IPS DF 6.9 (cell line): ENCODE data around the gene CCDC97.

Experiments used
- DNase-seq: peaks from one replicate; pipeline ENCODE4 v3.0.0-alpha.2; 2013; ENCODE audit warnings: low read depth, low spot score
- H3K27ac ChIP-seq: one replicate; pipeline ENCODE4 v1.5.1; 2013; ENCODE audit warnings: low read length, control low read depth
- H3K27me3 ChIP-seq: 2 replicates; pipeline ENCODE4 v1.6.1; 2013; ENCODE audit warnings: mild to moderate bottlenecking, low read length; ENCODE audit not compliant: control insufficient read depth, insufficient read depth
- H3K36me3 ChIP-seq: 2 replicates; pipeline ENCODE4 v1.6.1; 2013; ENCODE audit warnings: low read length; ENCODE audit not compliant: control insufficient read depth, insufficient read depth
- H3K4me1 ChIP-seq: 2 replicates; pipeline ENCODE4 v1.6.1; 2013; ENCODE audit warnings: low read length; ENCODE audit not compliant: control insufficient read depth, insufficient read depth
- H3K4me3 ChIP-seq: 2 replicates; pipeline ENCODE4 v1.5.1; 2013; ENCODE audit warnings: mild to moderate bottlenecking, low read length
- H3K9me3 ChIP-seq: 2 replicates; pipeline ENCODE4 v1.6.1; 2013; ENCODE audit warnings: low read length, inconsistent platforms; ENCODE audit not compliant: control insufficient read depth, insufficient read depth
- WGBS: extraction: QIAGEN DNeasy Blood & Tissue Kit; methylation state at CpG from one replicate; pipeline ENCODE4 v1.1.7; 2013; ENCODE audit warnings: mixed read lengths, missing lambda C conversion rate; ENCODE audit not compliant: insufficient read length, insufficient coverage; 5-methylcytosine and 5-hydroxymethylcytosine counted together

CCDC97 gene

DNA sequence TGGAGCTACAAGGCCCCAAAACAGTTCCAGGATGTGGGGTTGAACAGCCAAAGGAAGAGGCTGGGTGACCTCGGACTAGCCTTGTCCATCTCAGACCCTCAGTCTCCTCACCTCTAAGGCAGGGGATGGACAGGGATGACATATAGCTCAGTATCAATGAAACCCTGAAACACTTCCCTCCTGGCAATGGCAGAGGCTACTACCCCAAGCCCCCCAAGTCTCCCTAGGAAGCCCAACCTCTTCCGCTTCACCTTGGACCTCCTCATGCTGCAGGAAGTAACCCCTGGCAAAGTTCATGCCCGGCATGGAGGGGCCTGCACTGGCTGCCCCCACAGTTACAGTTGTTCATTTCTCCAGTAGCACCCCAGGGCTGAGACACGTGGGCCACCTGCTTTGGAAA, 10.6 kb downstream of the CCDC97 start:
- no peak overlapping the region for H3K27ac ChIP-seq
- H3K4me1 ChIP-seq: peaks cover 8% of the 10 kb centered on the region
- no CpG with 5 or more reads among the region's 4 CpGs for WGBS
- no peaks in the 10 kb centered on the region for H3K27me3 ChIP-seq
- H3K36me3 ChIP-seq: peaks cover 15% of the 10 kb centered on the region
- no peaks in the 10 kb centered on the region for H3K9me3 ChIP-seq
- H3K4me3 ChIP-seq: no peak overlapping the region
- no peak for DNase-seq

DNA sequence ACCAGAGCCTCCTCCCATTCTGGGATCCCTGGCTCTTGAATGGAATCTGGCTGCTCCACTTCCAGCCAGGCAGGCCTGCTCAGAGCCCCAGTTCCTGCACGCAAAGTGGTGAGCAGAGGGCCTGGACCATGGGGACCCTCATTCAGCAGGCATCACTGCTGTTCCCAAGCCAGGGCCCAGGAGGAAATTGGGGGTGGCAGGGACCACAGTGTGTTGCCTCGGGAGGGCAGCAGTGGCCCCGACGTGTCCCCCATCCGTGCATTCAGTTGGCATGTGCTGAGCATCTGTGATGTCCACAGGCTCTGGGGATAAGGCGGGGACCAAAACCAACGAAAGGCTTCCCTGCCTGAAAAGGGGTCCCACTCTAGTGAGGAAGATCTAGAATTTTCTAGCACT, 11.2 kb downstream of the CCDC97 start:
- no CpG with 5 or more reads among the region's 7 CpGs for WGBS
- H3K9me3 ChIP-seq: no peaks in the 10 kb centered on the region
- no peak overlapping the region for H3K27ac ChIP-seq
- DNase-seq: no peak
- H3K4me1 ChIP-seq: peaks cover 11% of the 10 kb centered on the region
- no peaks in the 10 kb centered on the region for H3K27me3 ChIP-seq
- H3K4me3 ChIP-seq: no peak overlapping the region
- peaks cover 14% of the 10 kb centered on the region for H3K36me3 ChIP-seq

DNA sequence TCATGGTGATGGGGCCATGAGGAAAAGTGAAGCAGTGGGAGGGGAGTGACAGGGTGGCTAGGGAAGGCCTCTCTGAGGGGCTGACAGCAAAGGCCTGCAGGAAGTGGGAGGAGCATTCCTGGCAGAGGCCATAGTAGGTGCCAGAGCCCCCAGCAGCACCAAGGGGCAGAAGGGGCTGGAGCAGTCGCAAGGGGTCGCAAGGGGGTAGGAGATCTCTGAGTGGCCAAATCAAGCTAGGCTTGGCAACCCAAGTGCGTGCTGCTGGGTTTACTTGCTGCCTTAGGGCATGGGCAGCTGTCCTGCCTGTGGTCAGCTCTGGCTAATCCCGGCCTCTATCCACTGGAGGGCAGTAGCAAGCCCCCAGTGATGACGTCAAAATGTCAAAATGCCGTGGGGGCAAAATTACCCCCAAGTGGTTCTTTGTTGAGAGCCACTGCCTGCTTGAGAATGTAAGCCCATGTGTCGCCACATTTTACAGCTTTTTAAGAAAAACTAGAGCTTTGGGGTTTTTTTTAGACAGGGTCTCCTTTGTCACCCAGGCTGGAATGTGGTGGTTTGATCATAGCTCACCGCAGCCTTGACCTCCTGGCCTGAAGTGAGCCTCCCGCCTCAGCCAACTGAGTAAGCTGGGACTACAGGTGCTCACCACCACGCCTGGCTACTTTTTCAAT, 11.8 kb downstream of the CCDC97 start:
- no peak for DNase-seq
- no CpG with 5 or more reads among the region's 10 CpGs for WGBS
- Histone ChIP-seq H3K27me3 (no peaks in the 10 kb centered on the region), H3K27ac (no peak overlapping the region), H3K9me3 (no peaks in the 10 kb centered on the region), H3K4me3 (no peak overlapping the region), H3K36me3 (peaks cover 9% of the 10 kb centered on the region), H3K4me1 (peaks cover 14% of the 10 kb centered on the region)

DNA sequence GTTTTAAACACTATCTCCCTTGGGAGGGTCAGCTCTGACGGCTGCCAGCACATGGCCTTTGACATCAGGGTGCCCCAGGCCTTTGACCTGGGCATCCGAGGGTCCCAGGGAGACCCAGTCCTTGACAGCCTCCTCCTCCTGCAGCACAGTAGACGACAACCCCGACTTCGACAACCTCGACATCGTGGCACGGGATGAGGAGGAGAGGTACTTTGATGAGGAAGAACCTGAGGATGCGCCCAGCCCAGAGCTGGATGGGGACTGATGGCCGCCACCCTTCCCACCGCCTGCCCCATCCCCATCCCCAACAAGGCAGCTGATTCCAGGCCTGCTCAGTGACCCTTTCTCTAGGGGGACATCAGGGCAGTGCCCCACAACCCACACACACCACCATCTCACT, 12.5 kb downstream of the CCDC97 start:
- no peaks in the 10 kb centered on the region for H3K9me3 ChIP-seq
- H3K36me3 ChIP-seq: peaks cover 8% of the 10 kb centered on the region
- no CpG with 5 or more reads among the region's 11 CpGs for WGBS
- H3K27me3 ChIP-seq: no peaks in the 10 kb centered on the region
- H3K27ac ChIP-seq: no peak overlapping the region
- H3K4me1 ChIP-seq: peaks cover 19% of the 10 kb centered on the region
- H3K4me3 ChIP-seq: no peak overlapping the region
- no peak for DNase-seq

DNA sequence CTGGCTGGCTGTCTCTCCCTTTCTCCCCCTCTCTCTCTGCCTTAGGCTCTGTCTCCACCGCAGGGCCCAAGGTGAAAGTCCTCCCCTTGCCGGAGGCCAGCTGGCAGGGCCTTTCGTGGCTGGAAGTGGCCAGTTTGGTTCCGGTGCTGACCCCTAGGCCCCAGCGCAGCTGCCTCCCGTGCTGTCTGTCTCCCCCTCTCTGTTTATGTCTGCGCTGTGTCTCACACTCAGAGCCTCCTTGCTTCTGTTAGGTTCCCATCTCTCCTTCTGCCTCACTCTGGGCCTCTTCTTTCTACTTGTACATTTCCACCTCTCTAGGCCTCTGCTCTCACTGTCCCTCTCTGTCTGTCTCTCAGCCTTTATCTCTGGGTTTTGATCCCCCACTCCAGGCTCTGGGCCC, 13.1 kb downstream of the CCDC97 start:
- H3K36me3 ChIP-seq: peaks cover 8% of the 10 kb centered on the region
- H3K27ac ChIP-seq: no peak overlapping the region
- no CpG with 5 or more reads among the region's 7 CpGs for WGBS
- no peak overlapping the region for H3K4me3 ChIP-seq
- H3K27me3 ChIP-seq: no peaks in the 10 kb centered on the region
- H3K9me3 ChIP-seq: no peaks in the 10 kb centered on the region
- H3K4me1 ChIP-seq: peaks cover 23% of the 10 kb centered on the region
- DNase-seq: no peak

DNA sequence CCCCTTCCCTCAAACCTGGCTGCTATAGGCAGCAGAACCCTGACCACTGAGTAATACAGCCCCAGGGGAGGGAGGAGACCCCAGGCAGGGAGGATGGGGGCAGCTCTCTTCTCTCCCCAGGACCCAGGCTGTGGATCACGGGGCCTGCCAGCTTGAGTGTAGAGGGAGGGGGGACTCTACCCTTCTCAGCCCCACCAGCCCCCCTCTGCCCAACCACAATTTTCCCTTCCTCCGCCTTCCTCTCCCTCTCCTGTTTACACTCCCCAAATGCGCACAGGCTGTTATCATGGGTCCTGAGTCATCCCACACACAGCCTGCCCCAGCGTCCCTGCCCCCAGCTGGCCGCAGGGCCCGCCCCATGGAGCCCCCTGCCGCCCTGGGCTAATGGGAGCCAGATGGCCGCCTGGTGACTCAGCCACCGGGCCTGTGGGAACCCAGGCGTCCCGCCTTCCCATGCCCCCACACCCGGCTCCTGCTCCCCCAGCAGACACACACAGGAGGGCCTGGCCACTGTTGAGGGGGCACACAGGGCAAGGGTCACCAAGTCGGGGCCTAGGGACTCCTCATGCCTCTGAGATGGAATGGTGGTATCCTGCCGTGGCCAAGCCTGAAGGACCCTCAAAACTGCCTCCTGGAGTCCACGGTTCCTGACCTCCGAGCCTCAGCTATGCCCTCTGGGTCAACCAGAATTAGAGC, 13.6 kb downstream of the CCDC97 start:
- no peak for DNase-seq
- peaks cover 23% of the 10 kb centered on the region for H3K4me1 ChIP-seq
- no peaks in the 10 kb centered on the region for H3K9me3 ChIP-seq
- no CpG with 5 or more reads among the region's 16 CpGs for WGBS
- H3K4me3 ChIP-seq: no peak overlapping the region
- H3K36me3 ChIP-seq: peaks cover 8% of the 10 kb centered on the region
- H3K27me3 ChIP-seq: no peaks in the 10 kb centered on the region
- no peak overlapping the region for H3K27ac ChIP-seq

DNA sequence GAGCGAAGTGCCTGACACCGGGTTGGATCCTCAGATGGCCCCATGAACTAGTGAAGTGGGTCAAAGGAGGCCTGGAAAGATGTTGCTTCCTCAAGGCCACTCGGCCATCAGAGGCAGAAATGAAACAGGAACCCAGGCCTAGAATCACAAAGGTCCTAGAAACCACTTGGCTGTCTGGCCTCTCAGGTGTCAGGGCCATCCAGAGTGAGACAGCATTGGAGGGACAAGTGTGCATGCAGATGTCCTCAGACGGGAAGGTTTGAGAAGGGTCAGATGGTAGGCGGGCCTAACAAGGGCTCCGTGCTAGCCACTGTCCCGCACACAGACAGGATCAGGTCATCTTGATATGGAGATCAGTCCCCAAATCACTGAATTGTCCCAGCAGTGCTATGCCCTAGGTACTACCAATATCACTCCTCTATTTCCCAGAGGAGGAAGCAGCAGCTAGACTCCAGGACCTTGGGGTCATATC, 14.3 kb downstream of the CCDC97 start:
- WGBS: no CpG with 5 or more reads among the region's 7 CpGs
- Histone ChIP-seq H3K27me3 (no peaks in the 10 kb centered on the region), H3K9me3 (no peaks in the 10 kb centered on the region), H3K36me3 (peaks cover 3% of the 10 kb centered on the region; the same call in 1 of the 2 replicates), H3K4me3 (no peak overlapping the region), H3K4me1 (peaks cover 23% of the 10 kb centered on the region), H3K27ac (no peak overlapping the region)
- no peak for DNase-seq

DNA sequence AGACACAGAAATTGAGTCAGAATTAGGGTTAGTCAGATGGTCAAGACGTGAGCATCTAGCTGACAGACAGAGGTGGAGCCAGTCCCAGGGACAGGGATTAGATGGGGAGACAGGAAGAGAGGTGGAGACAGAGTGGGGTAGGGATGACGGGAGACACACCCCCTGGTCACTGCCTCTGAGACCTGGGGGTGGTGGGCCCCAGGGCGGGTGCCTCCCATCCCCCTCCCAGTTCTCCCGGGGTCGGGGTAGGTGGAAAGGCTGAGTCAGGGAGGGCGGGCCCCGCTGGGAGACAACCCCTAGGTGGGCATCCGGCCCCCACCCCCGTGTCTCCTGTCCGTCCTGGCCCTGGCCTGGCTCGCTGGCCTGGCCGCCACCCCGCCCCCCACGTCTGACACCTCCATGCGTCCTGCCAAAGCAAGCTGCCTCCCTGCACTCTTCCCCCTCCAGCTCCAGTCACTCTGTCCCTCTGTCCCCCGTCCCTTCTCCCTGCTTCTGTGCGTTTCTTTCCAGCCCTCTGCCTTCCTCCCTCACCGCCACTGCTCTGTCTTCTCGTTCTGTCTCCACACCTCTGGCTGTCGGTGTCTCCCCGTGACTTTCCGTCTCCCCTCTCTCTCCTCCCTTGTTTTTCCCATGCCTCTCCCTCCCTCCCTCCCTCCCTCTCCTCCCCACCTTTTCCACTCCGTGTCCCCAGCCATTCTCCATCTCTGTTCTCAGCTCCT, 15.1 kb downstream of the CCDC97 start:
- no peak for DNase-seq
- WGBS: no CpG with 5 or more reads among the region's 23 CpGs
- H3K4me3 ChIP-seq: peak overlapping the region; percentile 24; the same call in 1 of the 2 replicates
- H3K27ac ChIP-seq: no peak overlapping the region
- peaks cover 23% of the 10 kb centered on the region for H3K4me1 ChIP-seq
- H3K9me3 ChIP-seq: no peaks in the 10 kb centered on the region
- peaks cover 3% of the 10 kb centered on the region; the same call in 1 of the 2 replicates for H3K36me3 ChIP-seq
- no peaks in the 10 kb centered on the region for H3K27me3 ChIP-seq

DNA sequence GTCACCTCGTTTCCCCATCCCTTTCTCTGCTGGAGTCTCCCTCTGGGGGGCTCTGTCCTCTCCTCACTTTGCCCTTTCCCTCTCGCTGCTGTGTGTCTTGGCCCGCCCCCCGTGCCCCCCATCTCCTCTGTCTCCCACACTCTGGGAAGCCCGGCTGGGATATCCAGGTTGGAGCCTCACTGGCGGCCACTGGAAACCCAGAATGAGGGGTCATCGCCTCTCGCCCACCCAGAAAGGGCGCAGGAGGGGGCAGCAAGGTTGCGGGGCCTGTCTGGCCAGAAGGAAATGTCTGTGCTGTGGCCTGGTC, 15.6 kb downstream of the CCDC97 start:
- Histone ChIP-seq H3K4me3 (peak overlapping the region; percentile 24; the same call in 1 of the 2 replicates), H3K27ac (no peak overlapping the region), H3K9me3 (no peaks in the 10 kb centered on the region), H3K36me3 (no peaks in the 10 kb centered on the region), H3K27me3 (no peaks in the 10 kb centered on the region), H3K4me1 (peaks cover 23% of the 10 kb centered on the region)
- no CpG with 5 or more reads among the region's 10 CpGs for WGBS
- DNase-seq: no peak

DNA sequence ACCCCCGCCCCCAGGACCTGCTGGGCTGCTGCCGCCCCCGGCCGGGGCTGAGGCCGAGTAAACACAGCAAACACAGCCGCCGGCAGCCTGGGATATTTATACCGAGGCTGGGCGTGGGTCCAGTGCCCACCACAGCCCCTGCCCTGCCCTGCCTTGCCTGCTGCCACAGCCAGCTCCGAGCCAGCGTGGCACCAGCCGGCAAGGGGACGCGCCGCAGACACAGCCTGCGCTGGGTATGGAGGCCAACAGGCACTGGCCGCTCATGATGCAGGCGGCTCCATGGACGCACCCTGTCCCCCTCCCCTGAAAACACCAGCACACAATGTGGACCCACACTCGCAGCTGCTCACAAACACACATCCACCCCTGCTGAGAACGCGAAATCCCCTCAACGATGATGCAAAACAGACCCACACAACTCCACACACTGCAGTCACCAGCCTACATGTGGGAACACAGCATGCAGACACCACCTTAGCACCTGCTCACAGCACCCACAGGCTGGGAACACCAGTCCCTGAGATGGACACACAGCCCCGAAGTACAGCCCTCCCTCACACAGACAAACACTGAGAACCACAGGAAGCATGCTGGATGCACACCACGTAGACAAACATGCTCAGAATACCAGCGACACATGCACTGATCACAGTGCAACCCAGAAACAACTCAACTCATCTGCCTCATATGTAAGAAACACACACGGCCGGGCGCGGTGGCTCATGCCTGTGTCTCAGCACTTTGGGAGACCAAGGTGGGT, 16.2 kb downstream of the CCDC97 start:
- H3K9me3 ChIP-seq: no peaks in the 10 kb centered on the region
- DNase-seq: no peak
- H3K36me3 ChIP-seq: no peaks in the 10 kb centered on the region
- no peak overlapping the region for H3K27ac ChIP-seq
- no peaks in the 10 kb centered on the region for H3K27me3 ChIP-seq
- peak overlapping the region; percentile 24; the same call in 1 of the 2 replicates for H3K4me3 ChIP-seq
- WGBS: no CpG with 5 or more reads among the region's 30 CpGs
- peaks cover 23% of the 10 kb centered on the region for H3K4me1 ChIP-seq
